H9 (cell line): ENCODE results near the gene RPLP1. TPM values are rescaled to one million over a fixed set of nuclear protein-coding genes. Genes with fewer than 3 reads are reported as not detected.

Experiments
- DNase-seq: peaks from one replicate; pipeline ENCODE4 v3.0.0-alpha.2; 2017
- H2AFZ ChIP-seq: one replicate; pipeline ENCODE4 v1.6.1; 2013; ENCODE audit warnings: mild to moderate bottlenecking, low read length, control low read depth, moderate library complexity
- H2AK5ac ChIP-seq: 2 replicates; pipeline ENCODE4 v1.6.1; 2013; ENCODE audit warnings: low read length, control low read depth, mixed read lengths; ENCODE audit not compliant: insufficient read length
- H2BK120ac ChIP-seq: one replicate; pipeline ENCODE4 v1.6.1; 2013; ENCODE audit warnings: low read depth, mild to moderate bottlenecking, low read length, control low read depth, inconsistent platforms; ENCODE audit not compliant: poor library complexity, severe bottlenecking
- H2BK12ac ChIP-seq: 2 replicates; pipeline ENCODE4 v1.6.1; 2013; ENCODE audit warnings: low read length, control low read depth, mixed read lengths, low read depth; ENCODE audit not compliant: insufficient read length
- H2BK15ac ChIP-seq: 2 replicates; pipeline ENCODE4 v1.6.1; 2013; ENCODE audit warnings: low read depth, low read length, control low read depth
- H2BK20ac ChIP-seq: one replicate; pipeline ENCODE4 v1.6.1; 2013; ENCODE audit warnings: low read depth, mild to moderate bottlenecking, low read length, control low read depth, inconsistent platforms; ENCODE audit not compliant: poor library complexity, severe bottlenecking
- H2BK5ac ChIP-seq: 2 replicates; pipeline ENCODE4 v1.6.1; 2013; ENCODE audit warnings: low read length, control low read depth, mixed read lengths; ENCODE audit not compliant: insufficient read length
- H3K14ac ChIP-seq: 2 replicates; pipeline ENCODE4 v1.6.1; 2013; ENCODE audit warnings: low read length, control low read depth; ENCODE audit not compliant: insufficient read depth
- H3K18ac ChIP-seq: 2 replicates; pipeline ENCODE4 v1.6.1; 2013; ENCODE audit warnings: low read depth, mild to moderate bottlenecking, mixed read lengths, low read length, control low read depth; ENCODE audit not compliant: insufficient read length
- H3K23ac ChIP-seq: 2 replicates; pipeline ENCODE4 v1.6.1; 2013; ENCODE audit warnings: low read length, control low read depth, mixed read lengths, low read depth; ENCODE audit not compliant: insufficient read length
- H3K23me2 ChIP-seq: 2 replicates; pipeline ENCODE4 v1.6.1; 2013; ENCODE audit warnings: low read depth, mild to moderate bottlenecking, mixed read lengths, low read length, control low read depth; ENCODE audit not compliant: insufficient read length, poor library complexity, severe bottlenecking
- H3K27ac ChIP-seq: 2 replicates; pipeline ENCODE4 v1.5.1; 2013; ENCODE audit warnings: low read length, control low read depth, mixed read lengths, low read depth; ENCODE audit not compliant: insufficient read length
- H3K27me3 ChIP-seq: 2 replicates; pipeline ENCODE4 v1.6.1; 2013; ENCODE audit warnings: low read length, control low read depth, inconsistent platforms; ENCODE audit not compliant: insufficient read depth
- H3K4ac ChIP-seq: 2 replicates; pipeline ENCODE4 v1.6.1; 2013; ENCODE audit warnings: low read depth, mild to moderate bottlenecking, control low read depth, inconsistent platforms, low read length, moderate library complexity
- H3K4me1 ChIP-seq: 2 replicates; pipeline ENCODE4 v1.6.1; 2013; ENCODE audit warnings: low read length, control low read depth, inconsistent platforms; ENCODE audit not compliant: insufficient read depth
- H3K4me2 ChIP-seq: 2 replicates; pipeline ENCODE4 v1.6.1; 2013; ENCODE audit warnings: low read length, control low read depth, mixed read lengths; ENCODE audit not compliant: insufficient read length, insufficient read depth
- H3K56ac ChIP-seq: 2 replicates; pipeline ENCODE4 v1.6.1; 2013; ENCODE audit warnings: low read depth, mild to moderate bottlenecking, mixed read lengths, low read length, control low read depth; ENCODE audit not compliant: insufficient read length
- H3K79me1 ChIP-seq: 2 replicates; pipeline ENCODE4 v1.6.1; 2013; ENCODE audit warnings: low read depth, mild to moderate bottlenecking, moderate library complexity, low read length, control low read depth, inconsistent platforms; ENCODE audit not compliant: insufficient read depth, poor library complexity, severe bottlenecking
- H3K79me2 ChIP-seq: 2 replicates; pipeline ENCODE4 v1.6.1; 2013; ENCODE audit warnings: low read length, control low read depth, inconsistent platforms; ENCODE audit not compliant: insufficient read depth
- H3K9ac ChIP-seq: 2 replicates; pipeline ENCODE4 v1.6.1; 2013; ENCODE audit warnings: low read length, control low read depth, mixed read lengths; ENCODE audit not compliant: insufficient read length; ENCODE audit errors: extremely low read depth
- H3K9me3 ChIP-seq: one replicate; pipeline ENCODE4 v1.6.1; 2013; ENCODE audit warnings: low read depth, low read length, inconsistent platforms; ENCODE audit not compliant: control insufficient read depth
- H3T11ph ChIP-seq: one replicate; pipeline ENCODE4 v1.6.1; 2013; ENCODE audit warnings: mild to moderate bottlenecking, low read length, control low read depth, inconsistent platforms
- H4K20me1 ChIP-seq: one replicate; pipeline ENCODE4 v1.6.1; 2013; ENCODE audit not compliant: control insufficient read depth, insufficient read length, insufficient read depth
- H4K5ac ChIP-seq: 2 replicates; pipeline ENCODE4 v1.6.1; 2013; ENCODE audit warnings: low read depth, mild to moderate bottlenecking, mixed read lengths, low read length, control low read depth; ENCODE audit not compliant: insufficient read length
- H4K8ac ChIP-seq: replicated peaks from 2 replicates; pipeline ENCODE4 v1.6.1; 2013; ENCODE audit warnings: low read length, control low read depth, mixed read lengths, low read depth; ENCODE audit not compliant: insufficient read length
- H4K91ac ChIP-seq: 2 replicates; pipeline ENCODE4 v1.6.1; 2013; ENCODE audit warnings: low read depth, mild to moderate bottlenecking, moderate library complexity, mixed read lengths, low read length, control low read depth; ENCODE audit not compliant: insufficient read length
- H3K27ac Mint-ChIP-seq, 3 experiments: 2 replicates in 2 of 3; 3 replicates in 1 of 3; pipeline ENCODE4 v1.8.0; 2020 to 2021; ENCODE audit warnings: mixed read lengths in 3 of 3, mild to moderate bottlenecking in 1 of 3, moderate library complexity in 1 of 3
- H3K27me3 Mint-ChIP-seq: 2 replicates; pipeline ENCODE4 v1.8.0; 2021; ENCODE audit warnings: low read depth, mild to moderate bottlenecking, moderate library complexity, mixed read lengths
- H3K36me3 Mint-ChIP-seq, 3 experiments: 2 replicates in 2 of 3; 3 replicates in 1 of 3; pipeline ENCODE4 v1.8.0; 2020 to 2021; ENCODE audit warnings: low read depth in 3 of 3, mixed read lengths in 3 of 3; ENCODE audit not compliant: insufficient read depth in 1 of 3
- H3K4me1 Mint-ChIP-seq, 2 experiments: 2 replicates each; pipeline ENCODE4 v1.8.0; 2020; ENCODE audit warnings: mixed read lengths in 2 of 2
- H3K4me3 Mint-ChIP-seq, 2 experiments: 2 replicates in 1 of 2; 3 replicates in 1 of 2; pipeline ENCODE4 v1.8.0; 2020 to 2021; ENCODE audit warnings: mild to moderate bottlenecking in 2 of 2, mixed read lengths in 2 of 2, moderate library complexity in 1 of 2
- H3K9me3 Mint-ChIP-seq, 2 experiments: 2 replicates in 1 of 2; 3 replicates in 1 of 2; pipeline ENCODE4 v1.8.0; 2020; ENCODE audit warnings: mild to moderate bottlenecking in 2 of 2, mixed read lengths in 2 of 2, moderate library complexity in 1 of 2
- WGBS: extraction: QIAGEN DNeasy Blood & Tissue Kit; methylation state at CpG from one replicate; pipeline ENCODE4 v1.1.7; 2013; ENCODE audit warnings: missing lambda C conversion rate, low lambda C conversion rate, mixed read lengths; ENCODE audit not compliant: insufficient read length; ENCODE audit errors: extremely low coverage; 5-methylcytosine and 5-hydroxymethylcytosine counted together
- total RNA-seq: library from RNA; stranded (reverse); gene quantifications from 2 replicates; pipeline ENCODE4 v1.2.1, GENCODE V29; 2021
- TF ChIP-seq, protein P1 (sequence below): fragments of 200-600 bp; sonication (generic); conservative IDR thresholded peaks from 3 replicates; pipeline ENCODE4 v1.8.0; 2021; ENCODE audit warnings: antibody characterized with exemption, mild to moderate bottlenecking

The RPLP1 gene
- total RNA-seq, 1 experiment from 2014 or later, result 1,715 TPM

GRCh38 chr15:69433831-69434230 is 18.8 kb upstream of the RPLP1 start:
- no peaks in the 10 kb centered on the region for H3K23me2 ChIP-seq
- H3K18ac ChIP-seq, result no peak overlapping the region
- H3K14ac ChIP-seq, result no peak overlapping the region
- H3K4me3 Mint-ChIP-seq, result no peak overlapping the region
- TF ChIP-seq, protein P1, sequence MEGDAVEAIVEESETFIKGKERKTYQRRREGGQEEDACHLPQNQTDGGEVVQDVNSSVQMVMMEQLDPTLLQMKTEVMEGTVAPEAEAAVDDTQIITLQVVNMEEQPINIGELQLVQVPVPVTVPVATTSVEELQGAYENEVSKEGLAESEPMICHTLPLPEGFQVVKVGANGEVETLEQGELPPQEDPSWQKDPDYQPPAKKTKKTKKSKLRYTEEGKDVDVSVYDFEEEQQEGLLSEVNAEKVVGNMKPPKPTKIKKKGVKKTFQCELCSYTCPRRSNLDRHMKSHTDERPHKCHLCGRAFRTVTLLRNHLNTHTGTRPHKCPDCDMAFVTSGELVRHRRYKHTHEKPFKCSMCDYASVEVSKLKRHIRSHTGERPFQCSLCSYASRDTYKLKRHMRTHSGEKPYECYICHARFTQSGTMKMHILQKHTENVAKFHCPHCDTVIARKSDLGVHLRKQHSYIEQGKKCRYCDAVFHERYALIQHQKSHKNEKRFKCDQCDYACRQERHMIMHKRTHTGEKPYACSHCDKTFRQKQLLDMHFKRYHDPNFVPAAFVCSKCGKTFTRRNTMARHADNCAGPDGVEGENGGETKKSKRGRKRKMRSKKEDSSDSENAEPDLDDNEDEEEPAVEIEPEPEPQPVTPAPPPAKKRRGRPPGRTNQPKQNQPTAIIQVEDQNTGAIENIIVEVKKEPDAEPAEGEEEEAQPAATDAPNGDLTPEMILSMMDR, result no peak
- no peaks in the 10 kb centered on the region for H4K20me1 ChIP-seq
- H3K4ac ChIP-seq, result no peak overlapping the region
- H3K4me2 ChIP-seq, result no peak overlapping the region
- H3K36me3 Mint-ChIP-seq, result peaks cover 45 to 84% (median 82%) of the 10 kb centered on the region in 3 experiments
- H3K27me3 ChIP-seq, result no peaks in the 10 kb centered on the region
- H2BK5ac ChIP-seq, result no peak overlapping the region
- no peak overlapping the region for H3K27ac ChIP-seq
- H3K27ac Mint-ChIP-seq, result no peak overlapping the region
- no peak overlapping the region for H2BK20ac ChIP-seq
- no peak overlapping the region for H2BK12ac ChIP-seq
- no peak overlapping the region for H3T11ph ChIP-seq
- no peak overlapping the region for H2AK5ac ChIP-seq
- H3K27me3 Mint-ChIP-seq, result no peaks in the 10 kb centered on the region
- H3K4me1 Mint-ChIP-seq, result no peaks in the 10 kb centered on the region
- no peak overlapping the region for H4K91ac ChIP-seq
- no peak overlapping the region for H4K8ac ChIP-seq
- H3K4me1 ChIP-seq, result no peaks in the 10 kb centered on the region
- H2AFZ ChIP-seq, result no peak overlapping the region
- no peak overlapping the region for H3K9ac ChIP-seq
- H3K9me3 ChIP-seq, result no peaks in the 10 kb centered on the region
- no peak overlapping the region for H3K23ac ChIP-seq
- H3K79me2 ChIP-seq, result no peaks in the 10 kb centered on the region
- H3K56ac ChIP-seq, result no peak overlapping the region
- no peak for DNase-seq
- no peak overlapping the region for H2BK15ac ChIP-seq
- no peak overlapping the region for H4K5ac ChIP-seq
- WGBS, result no CpG with 5 or more reads among the region's 1 CpG
- H3K9me3 Mint-ChIP-seq, result no peaks in the 10 kb centered on the region
- no peaks in the 10 kb centered on the region for H3K79me1 ChIP-seq
- H2BK120ac ChIP-seq, result no peak overlapping the region
